Measurements from ENCODE around the gene CAPS.
A peak's percentile ranks its signal among the peaks of the same experiment; 100 is the strongest.

Gene CAPS

GRCh38 chr19:5947435-5947834, 33.4 kb downstream of the CAPS start:
- H3K4me3 Mint-ChIP-seq = no peak overlapping the region

GRCh38 chr19:5948752-5949564, 34.9 kb downstream of the CAPS start:
- DNase-seq = no peak
- CTCF ChIA-PET = interaction anchor here (0.5 to 2.8 kb wide), 4 partner anchors 19 to 578 kb away, joined by 3 to 13 read pairs (median 4); no protein-coding TSS in a partner anchor
- Mint-ChIP-seq H3K36me3 (peaks cover 47% of the 10 kb centered on the region), H3K27me3 (no peaks in the 10 kb centered on the region), H3K4me3 (peak overlapping the region; percentile 50), H3K4me1 (peaks cover 72% of the 10 kb centered on the region), H3K27ac (peak overlapping the region; percentile 97), H3K9me3 (no peaks in the 10 kb centered on the region)

More at GRCh38 chr19:5947435-5947834, 33.4 kb downstream of the CAPS start:
- CTCF ChIA-PET = interaction anchor here (0.7 to 2.8 kb wide), 2 partner anchors 11 to 21 kb away, joined by 3 to 13 read pairs; no protein-coding TSS in a partner anchor
- H3K27me3 Mint-ChIP-seq = no peaks in the 10 kb centered on the region
- H3K36me3 Mint-ChIP-seq = peaks cover 37% of the 10 kb centered on the region
- peak overlapping the region; percentile 80 for H3K27ac Mint-ChIP-seq
- H3K4me1 Mint-ChIP-seq = peaks cover 57% of the 10 kb centered on the region
- H3K9me3 Mint-ChIP-seq = no peaks in the 10 kb centered on the region
- DNase-seq = no peak

GRCh38 chr19:5949792-5950305, 35.8 kb downstream of the CAPS start:
- Mint-ChIP-seq H3K4me3 (peak overlapping the region; percentile 59), H3K9me3 (no peaks in the 10 kb centered on the region), H3K27me3 (no peaks in the 10 kb centered on the region), H3K36me3 (peaks cover 53% of the 10 kb centered on the region), H3K4me1 (peaks cover 81% of the 10 kb centered on the region), H3K27ac (peak overlapping the region; percentile 97)
- CTCF ChIA-PET = interaction anchor here (1.1 to 2.8 kb wide), 3 partner anchors 12 to 25 kb away, joined by 3 to 13 read pairs (median 3); no protein-coding TSS in a partner anchor
- DNase-seq = peak; percentile 65

- Mint-ChIP-seq H3K27ac (peak overlapping the region; percentile 97), H3K36me3 (peaks cover 47% of the 10 kb centered on the region)
Observed at GRCh38 chr19:5950741-5951140, 36.7 kb downstream of the CAPS start.

GRCh38 chr19:5951338-5951861, 37.3 kb downstream of the CAPS start:
- Mint-ChIP-seq H3K36me3 (peaks cover 46% of the 10 kb centered on the region), H3K4me3 (no peak overlapping the region), H3K9me3 (no peaks in the 10 kb centered on the region), H3K27ac (peak overlapping the region; percentile 97), H3K27me3 (no peaks in the 10 kb centered on the region), H3K4me1 (peaks cover 90% of the 10 kb centered on the region)
- CTCF ChIA-PET = interaction anchor here (1.4 to 3.5 kb wide), 2 partner anchors 17 to 71 kb away, joined by 3 to 15 read pairs; no protein-coding TSS in a partner anchor
- DNase-seq = no peak

More at GRCh38 chr19:5950741-5951140, 36.7 kb downstream of the CAPS start:
- H3K27me3 Mint-ChIP-seq = no peaks in the 10 kb centered on the region
- CTCF ChIA-PET = interaction anchor here (0.7 to 3.5 kb wide), 3 partner anchors 17 to 147 kb away, joined by 3 to 15 read pairs (median 3); no protein-coding TSS in a partner anchor
- H3K9me3 Mint-ChIP-seq = no peaks in the 10 kb centered on the region
- peak overlapping the region; percentile 2 for H3K4me3 Mint-ChIP-seq
- DNase-seq = no peak
- peaks cover 85% of the 10 kb centered on the region for H3K4me1 Mint-ChIP-seq

- no peaks in the 10 kb centered on the region for H3K9me3 Mint-ChIP-seq
- CTCF ChIA-PET = interaction anchor here (0.6 to 3.5 kb wide), 4 partner anchors 10 to 70 kb away, joined by 3 to 15 read pairs (median 5); no protein-coding TSS in a partner anchor
- H3K4me3 Mint-ChIP-seq = no peak overlapping the region
- no peak for DNase-seq
- H3K36me3 Mint-ChIP-seq = peaks cover 47% of the 10 kb centered on the region
- peaks cover 94% of the 10 kb centered on the region for H3K4me1 Mint-ChIP-seq
- H3K27ac Mint-ChIP-seq = peak overlapping the region; percentile 97
- H3K27me3 Mint-ChIP-seq = no peaks in the 10 kb centered on the region
Observed at GRCh38 chr19:5952193-5953029, 38.4 kb downstream of the CAPS start.

- CTCF ChIA-PET = interaction anchor here (0.6 to 3.5 kb wide), 3 partner anchors 9 to 20 kb away, joined by 3 to 15 read pairs (median 7); no protein-coding TSS in a partner anchor
- Mint-ChIP-seq H3K36me3 (peaks cover 46% of the 10 kb centered on the region), H3K4me3 (peak overlapping the region; percentile 58)
Observed at GRCh38 chr19:5953030-5953589, 39.1 kb downstream of the CAPS start.

GRCh38 chr19:5953680-5954213, 39.7 kb downstream of the CAPS start:
- Mint-ChIP-seq H3K4me3 (peak overlapping the region; percentile 58), H3K4me1 (peaks cover 91% of the 10 kb centered on the region), H3K27me3 (no peaks in the 10 kb centered on the region), H3K27ac (peak overlapping the region; percentile 97), H3K36me3 (peaks cover 42% of the 10 kb centered on the region), H3K9me3 (no peaks in the 10 kb centered on the region)
- DNase-seq = peak; percentile 65
- CTCF ChIA-PET = interaction anchor here (1.9 to 3.5 kb wide), 2 partner anchors 8 to 14 kb away, joined by 7 to 15 read pairs; no protein-coding TSS in a partner anchor

More at GRCh38 chr19:5953030-5953589, 39.1 kb downstream of the CAPS start:
- no peak for DNase-seq
- Mint-ChIP-seq H3K27me3 (no peaks in the 10 kb centered on the region), H3K27ac (peak overlapping the region; percentile 97), H3K9me3 (no peaks in the 10 kb centered on the region), H3K4me1 (peaks cover 94% of the 10 kb centered on the region)

- CTCF ChIA-PET = interaction anchor here (3.5 kb wide), 1 partner anchor 14 kb away, joined by 15 read pairs; no protein-coding TSS in a partner anchor
- Mint-ChIP-seq H3K27me3 (no peaks in the 10 kb centered on the region), H3K27ac (peak overlapping the region; percentile 97), H3K4me1 (peaks cover 91% of the 10 kb centered on the region), H3K36me3 (peaks cover 43% of the 10 kb centered on the region), H3K9me3 (no peaks in the 10 kb centered on the region), H3K4me3 (peak overlapping the region; percentile 58)
- DNase-seq = no peak
Observed at GRCh38 chr19:5954293-5954692, 40.2 kb downstream of the CAPS start.

- peak overlapping the region; percentile 52 for H3K27ac Mint-ChIP-seq
- no peaks in the 10 kb centered on the region for H3K27me3 Mint-ChIP-seq
- H3K4me1 Mint-ChIP-seq = peaks cover 90% of the 10 kb centered on the region
- H3K36me3 Mint-ChIP-seq = peaks cover 36% of the 10 kb centered on the region
- no peak overlapping the region for H3K4me3 Mint-ChIP-seq
- H3K9me3 Mint-ChIP-seq = no peaks in the 10 kb centered on the region
- CTCF ChIA-PET = no interaction called here
- DNase-seq = no peak
Observed at GRCh38 chr19:5955636-5955935, 41.5 kb downstream of the CAPS start.

GRCh38 chr19:5956323-5956722, 42.3 kb downstream of the CAPS start:
- Mint-ChIP-seq H3K4me1 (peaks cover 90% of the 10 kb centered on the region), H3K27me3 (no peaks in the 10 kb centered on the region), H3K36me3 (peaks cover 34% of the 10 kb centered on the region), H3K4me3 (no peak overlapping the region), H3K27ac (peak overlapping the region; percentile 58), H3K9me3 (no peaks in the 10 kb centered on the region)
- no peak for DNase-seq
- CTCF ChIA-PET = interaction anchor here (1.0 kb wide), 1 partner anchor 10 kb away, joined by 3 read pairs; no protein-coding TSS in a partner anchor

- CTCF ChIA-PET = interaction anchor here (1.0 kb wide), 1 partner anchor 10 kb away, joined by 3 read pairs; no protein-coding TSS in a partner anchor
- Mint-ChIP-seq H3K27me3 (no peaks in the 10 kb centered on the region), H3K27ac (no peak overlapping the region), H3K36me3 (peaks cover 30% of the 10 kb centered on the region), H3K9me3 (no peaks in the 10 kb centered on the region), H3K4me3 (no peak overlapping the region), H3K4me1 (peaks cover 90% of the 10 kb centered on the region)
- no peak for DNase-seq
Observed at GRCh38 chr19:5956728-5957127, 42.7 kb downstream of the CAPS start.

GRCh38 chr19:5957170-5957569, 43.1 kb downstream of the CAPS start:
- Mint-ChIP-seq H3K36me3 (peaks cover 28% of the 10 kb centered on the region), H3K4me3 (no peak overlapping the region), H3K27ac (no peak overlapping the region), H3K9me3 (no peaks in the 10 kb centered on the region), H3K4me1 (peaks cover 90% of the 10 kb centered on the region), H3K27me3 (no peaks in the 10 kb centered on the region)
- no peak for DNase-seq
- CTCF ChIA-PET = interaction anchor here (1.0 kb wide), 1 partner anchor 10 kb away, joined by 3 read pairs; no protein-coding TSS in a partner anchor

Data from activated naive CD4-positive, alpha-beta T cell treated with anti-CD3 and anti-CD28 coated beads, Interleukin-2, amount 10 ng/mL, durations not matched to agents 7 days and 5 days (primary cell).